GM18861 (cell line): ENCODE measurements around the gene CYTH4.

Experiments used
- ATAC-seq: cut with Tn5 transposase; IDR thresholded peaks from one replicate; pipeline ENCODE4 v1.9.1; 2021; ENCODE audit not compliant: unreplicated experiment

The CYTH4 gene

DNA sequence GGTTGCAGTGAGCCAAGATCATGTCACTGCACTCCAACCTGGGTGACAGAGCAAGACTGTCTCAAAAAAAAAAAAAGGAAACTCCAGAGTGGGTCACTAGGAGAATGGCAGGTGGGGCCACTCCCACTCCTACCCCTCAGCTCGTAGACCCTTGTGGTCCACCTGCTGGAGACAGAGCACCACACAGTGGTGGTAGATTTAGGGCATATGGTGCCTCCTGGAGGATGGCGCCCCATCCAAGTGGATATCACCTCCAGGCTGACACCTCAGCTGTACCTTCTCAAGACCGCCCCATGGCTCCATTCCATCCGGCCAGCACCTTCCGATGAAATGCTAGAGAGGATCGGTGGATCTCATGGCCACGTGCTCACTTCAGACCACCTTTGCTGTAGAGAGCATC is 6.2 kb downstream of the CYTH4 start:
- no peak for ATAC-seq

- ATAC-seq, result no peak
Observed at GRCh38 chr22:37289156-37289735, 6.9 kb downstream of the CYTH4 start.

GRCh38 chr22:37290737-37291136 is 8.4 kb downstream of the CYTH4 start:
- no peak for ATAC-seq

DNA sequence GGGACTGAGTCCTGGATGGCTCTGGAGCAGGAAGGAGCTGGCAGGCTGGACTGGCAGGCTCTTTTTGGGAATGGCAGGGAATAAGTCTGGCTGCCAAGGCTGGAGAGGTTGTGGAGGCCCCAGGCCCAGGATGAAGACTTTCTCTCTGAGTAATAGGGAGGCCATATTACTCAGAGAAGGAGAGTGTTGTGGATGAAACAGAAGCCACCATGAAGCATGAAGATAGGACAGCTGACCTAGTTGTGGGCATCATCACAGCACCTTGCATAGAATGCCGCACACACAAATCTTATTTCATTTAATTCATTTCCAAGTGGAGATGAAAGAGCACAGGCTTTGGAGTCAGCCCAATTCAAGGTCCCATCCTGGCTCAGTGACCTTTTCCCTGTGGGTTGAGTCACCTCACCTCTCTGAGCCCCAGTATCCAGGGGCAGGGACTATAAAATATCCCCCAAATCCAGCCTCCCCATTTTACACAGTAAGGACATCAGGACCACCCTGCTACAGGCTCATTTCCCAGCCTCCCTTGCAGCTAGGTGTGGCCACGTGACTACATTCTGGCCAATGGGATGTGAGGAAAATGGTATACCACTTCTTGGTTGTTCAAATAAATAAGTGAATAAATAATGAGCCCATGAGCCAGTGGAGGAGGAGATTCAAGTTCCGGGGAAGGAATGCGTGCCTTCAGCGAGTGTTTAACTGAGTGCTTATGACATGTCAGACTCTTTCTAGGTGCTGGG is 9.4 kb downstream of the CYTH4 start:
- no peak for ATAC-seq

DNA sequence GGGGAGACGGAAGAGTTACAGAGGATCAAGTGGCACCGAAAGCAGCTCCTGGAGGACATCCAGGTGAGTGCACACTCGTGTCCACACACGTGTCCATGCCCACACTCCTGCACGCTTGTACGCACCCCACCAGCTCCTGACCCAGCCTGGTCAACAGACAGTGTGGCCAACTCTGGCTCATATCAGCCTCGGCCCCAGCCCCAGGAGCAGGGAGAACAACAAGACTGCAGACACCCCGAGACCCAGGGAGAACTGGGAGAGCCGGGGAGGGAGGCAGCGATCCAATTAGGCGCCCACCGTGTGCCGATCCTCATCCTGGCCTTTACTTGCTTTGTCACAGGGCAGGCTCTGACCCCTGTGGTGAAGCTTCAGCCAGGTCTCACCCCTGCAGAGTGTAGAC is 10.3 kb downstream of the CYTH4 start:
- ATAC-seq, result no peak

GRCh38 chr22:37293172-37293571 is 10.9 kb downstream of the CYTH4 start:
- ATAC-seq, result no peak

DNA sequence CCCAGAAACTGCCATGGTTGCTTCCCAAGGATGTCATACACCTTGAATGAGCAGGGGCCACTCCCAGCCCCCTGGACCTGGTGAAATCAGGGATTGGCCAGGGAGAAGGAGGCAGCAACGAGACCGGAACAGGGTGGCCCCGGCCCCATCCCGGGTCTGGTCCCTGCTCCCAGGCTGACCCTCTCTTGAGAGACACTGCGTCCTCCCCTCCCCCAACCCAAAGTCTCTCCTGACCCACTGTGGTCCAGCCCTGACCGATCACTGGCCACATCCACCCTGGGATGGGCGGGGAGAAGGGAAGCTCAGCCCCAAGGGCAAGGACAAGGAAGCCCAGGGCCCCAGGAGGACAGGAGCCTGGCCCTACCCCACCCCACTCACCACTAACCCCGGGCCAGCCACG is 12.4 kb downstream of the CYTH4 start:
- no peak for ATAC-seq

DNA sequence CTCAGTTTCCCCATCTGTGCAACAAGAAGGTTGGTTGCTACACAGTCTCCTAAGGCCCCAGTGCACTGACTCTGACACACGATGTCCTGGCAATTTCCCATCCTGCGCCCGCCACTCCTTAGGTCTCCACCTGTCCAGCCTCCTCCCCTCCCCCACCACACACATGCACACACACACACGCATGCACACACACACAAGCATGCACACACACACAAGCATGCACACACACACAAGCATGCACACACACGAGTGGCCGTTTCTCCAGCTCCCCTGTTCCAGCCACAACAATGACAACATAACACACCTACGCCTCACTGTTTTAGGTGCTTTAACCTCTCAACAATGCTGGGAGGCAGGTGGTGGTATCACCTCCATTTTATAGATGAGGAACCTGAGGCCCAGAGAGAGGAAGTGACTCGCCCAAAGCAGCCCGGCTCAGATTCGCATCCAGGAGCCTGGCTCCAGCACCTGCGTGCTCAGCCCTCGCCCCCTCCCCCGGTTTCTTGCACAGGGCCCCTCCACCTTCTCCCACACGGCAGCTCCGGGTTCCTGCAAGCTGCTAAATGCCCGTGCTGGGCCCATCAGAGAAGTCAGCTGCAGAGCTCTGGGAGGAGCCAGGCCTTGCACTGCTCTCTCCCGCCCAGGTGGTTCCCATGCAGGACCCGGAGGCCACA is 13.0 kb downstream of the CYTH4 start:
- ATAC-seq, result no peak

GRCh38 chr22:37295946-37296345 is 13.6 kb downstream of the CYTH4 start:
- ATAC-seq, result no peak

DNA sequence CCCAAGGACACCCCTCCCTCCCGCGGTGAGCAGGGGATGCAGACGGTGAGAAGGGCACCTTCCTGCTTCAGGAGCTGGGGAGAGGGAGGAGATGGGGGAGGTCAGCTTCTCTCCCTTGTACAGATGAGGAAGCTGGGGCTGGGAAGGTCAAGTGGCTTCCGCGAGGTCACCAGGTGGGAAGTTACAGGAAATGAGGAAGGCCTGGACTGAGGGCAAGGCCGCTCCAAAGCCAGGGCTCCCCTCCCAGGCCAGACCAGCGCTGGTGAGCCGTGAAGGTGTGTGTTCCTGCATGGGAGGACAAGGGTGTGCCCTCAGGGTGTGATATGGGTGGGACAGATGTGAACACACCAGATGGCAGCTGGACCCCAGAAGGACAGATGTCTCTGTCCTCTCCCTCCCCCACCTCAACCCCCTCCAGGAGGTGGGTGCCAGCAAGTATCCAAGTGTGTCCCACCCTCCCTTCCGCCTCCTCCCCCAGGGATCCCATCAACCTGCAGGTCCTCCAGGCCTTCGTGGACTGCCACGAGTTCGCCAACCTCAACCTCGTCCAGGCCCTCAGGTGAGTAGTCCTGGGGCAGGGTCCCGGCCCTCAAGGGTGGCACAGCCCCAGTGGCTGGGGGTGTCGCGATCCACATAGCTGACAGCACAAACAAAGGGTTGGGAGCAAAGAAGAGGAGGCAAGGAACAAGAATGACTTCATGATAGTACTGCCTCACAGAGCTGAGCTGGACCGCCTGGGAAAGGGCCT is 16.6 kb downstream of the CYTH4 start:
- no peak for ATAC-seq

GRCh38 chr22:37299969-37300509 is 17.7 kb downstream of the CYTH4 start:
- no peak for ATAC-seq

GRCh38 chr22:37300551-37301017 is 18.3 kb downstream of the CYTH4 start:
- no peak for ATAC-seq

- no peak for ATAC-seq
Observed at GRCh38 chr22:37301144-37301830, 19.0 kb downstream of the CYTH4 start.

- ATAC-seq, result no peak
Observed at GRCh38 chr22:37302674-37303555, 20.6 kb downstream of the CYTH4 start.

GRCh38 chr22:37303821-37304274 is 21.5 kb downstream of the CYTH4 start:
- no peak for ATAC-seq

- no peak for ATAC-seq
Observed at GRCh38 chr22:37304595-37305343, 22.5 kb downstream of the CYTH4 start.

DNA sequence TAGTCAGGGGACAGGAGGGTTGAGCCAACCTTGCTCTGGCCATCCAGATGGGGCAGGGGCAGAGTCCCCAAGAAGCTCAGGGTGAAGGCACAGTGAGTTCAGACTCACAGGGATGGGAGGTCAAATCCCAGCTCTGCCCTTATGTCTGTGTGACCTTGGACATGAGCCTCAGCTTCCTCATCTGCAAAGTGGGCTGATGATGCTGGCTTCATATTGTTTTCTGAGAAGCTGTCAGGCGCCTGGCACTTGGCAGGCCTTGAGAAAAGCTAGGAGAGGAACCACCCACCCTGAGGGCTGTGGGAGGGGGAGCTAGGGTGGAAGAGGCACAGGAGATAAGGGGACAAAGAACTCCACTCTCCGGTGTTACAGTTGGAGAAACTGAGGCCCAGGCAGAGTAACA is 23.6 kb downstream of the CYTH4 start:
- no peak for ATAC-seq

DNA sequence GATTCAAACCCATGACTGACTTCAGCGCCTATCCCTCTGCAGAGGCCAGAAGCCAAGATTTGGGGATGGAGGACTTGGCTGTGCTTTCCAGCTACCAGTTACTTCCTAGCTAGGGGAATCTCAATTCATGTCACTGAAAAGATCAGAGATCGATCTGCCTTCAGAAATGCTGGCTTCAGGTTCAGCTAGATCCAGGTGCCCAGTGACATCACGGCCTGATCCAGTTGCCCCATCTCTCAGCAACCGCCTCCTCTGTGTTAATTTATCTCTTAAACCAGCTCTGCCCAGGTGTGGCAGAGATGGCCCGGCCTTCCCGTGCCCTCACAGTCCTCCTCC is 24.2 kb downstream of the CYTH4 start:
- no peak for ATAC-seq
